ENCODE data around the gene CLDN20.
"Not testable (repeated sequence)": the region's sequence is repeated elsewhere in the genome, so short reads cannot be mapped to it uniquely, and the experiment has no call there.

CLDN20 gene

GRCh38 chr6:155222506-155222905 is 41.3 kb upstream of the CLDN20 start:
- no peak overlapping the region for H3K27ac ChIP-seq
- TF ChIP-seq ZFX (IDR thresholded peaks at IDR 0.05) (no peak), CTCF (conservative IDR thresholded peaks at IDR 0.05) (no peak)

- H3K27ac ChIP-seq, result no peak overlapping the region
- TF ChIP-seq CTCF (conservative IDR thresholded peaks at IDR 0.05), result no peak
- no peak for TF ChIP-seq ZFX (IDR thresholded peaks at IDR 0.05)
Observed at GRCh38 chr6:155223646-155224451, 40.0 kb upstream of the CLDN20 start.

GRCh38 chr6:155224618-155225017 is 39.2 kb upstream of the CLDN20 start:
- TF ChIP-seq ZFX (IDR thresholded peaks at IDR 0.05), result no peak
- no peak for TF ChIP-seq CTCF (conservative IDR thresholded peaks at IDR 0.05)
- H3K27ac ChIP-seq, result no peak overlapping the region

GRCh38 chr6:155227046-155227445 is 36.8 kb upstream of the CLDN20 start:
- TF ChIP-seq CTCF (conservative IDR thresholded peaks at IDR 0.05) (no peak), ZFX (IDR thresholded peaks at IDR 0.05) (no peak)
- no peak overlapping the region for H3K27ac ChIP-seq

- TF ChIP-seq CTCF (conservative IDR thresholded peaks at IDR 0.05) (no peak), ZFX (IDR thresholded peaks at IDR 0.05) (no peak)
- no peak overlapping the region for H3K27ac ChIP-seq
Observed at GRCh38 chr6:155228546-155229166, 35.2 kb upstream of the CLDN20 start.

- not testable (repeated sequence) for H3K27ac ChIP-seq
Observed at GRCh38 chr6:155230975-155231374, 32.8 kb upstream of the CLDN20 start.

- no peak overlapping the region for H3K27ac ChIP-seq
- TF ChIP-seq CTCF (conservative IDR thresholded peaks at IDR 0.05) (no peak), ZFX (IDR thresholded peaks at IDR 0.05) (no peak)
Observed at GRCh38 chr6:155232848-155233247, 31.0 kb upstream of the CLDN20 start.
